OCI-LY3 (cell line): ENCODE measurements around the gene ZBTB44.

ENCODE experiments used
- CTCF ChIP-seq: fragments of 200-600, 300-600 bp; sonication (generic); IDR thresholded peaks from 2 replicates; pipeline ENCODE4 v1.5.1; 2014; ENCODE audit warnings: antibody characterized with exemption, low read length, low read depth
- EZH2phosphoT487 ChIP-seq: fragments of 200-600 bp; shearing (Covaris generic); IDR thresholded peaks from 2 replicates; pipeline ENCODE4 v1.6.1; 2018; ENCODE audit warnings: antibody characterized with exemption, mixed run types, low read depth

- no peak for TF ChIP-seq CTCF
- TF ChIP-seq EZH2phosphoT487: no peak
Measured at GRCh38 chr11:130318031-130318673, 3.4 kb upstream of the ZBTB44 start.
